GM19099 (cell line): ENCODE data around the gene KCNMA1.

Experiments used
- POLR2A ChIP-seq: IDR thresholded peaks from 3 replicates; pipeline ENCODE4 v1.6.1; 2011; ENCODE audit warnings: low read depth; ENCODE audit not compliant: insufficient read length; ENCODE audit errors: extremely low read depth

The KCNMA1 gene

DNA sequence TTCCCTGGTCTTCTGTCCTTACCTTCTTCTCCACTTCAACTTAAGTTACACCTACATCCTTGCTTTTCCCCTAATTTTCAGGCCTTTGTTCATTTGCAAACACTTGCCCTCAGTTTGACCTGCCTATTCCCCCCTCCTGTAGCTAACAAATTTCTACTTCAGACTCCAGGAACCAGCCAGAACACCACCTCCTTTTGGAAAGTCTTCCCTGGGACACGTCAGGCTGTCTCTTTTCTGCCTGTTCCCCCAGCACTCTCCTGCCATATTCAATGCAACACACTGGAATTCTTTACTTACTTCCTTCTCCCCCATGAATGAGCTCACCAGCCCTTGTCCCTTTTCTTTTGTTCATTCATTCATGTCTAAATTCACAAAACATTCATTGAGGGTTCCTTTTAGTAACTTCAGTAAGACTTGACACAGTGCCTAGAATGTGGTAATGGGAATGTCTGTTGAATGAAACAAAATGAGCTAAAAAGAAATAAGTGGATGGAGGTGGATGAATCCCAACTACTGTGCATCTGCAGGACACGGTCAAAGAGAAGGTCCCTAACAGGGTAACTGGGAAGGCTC lies 478.0 kb downstream of the KCNMA1 start:
- TF ChIP-seq POLR2A = no peak

DNA sequence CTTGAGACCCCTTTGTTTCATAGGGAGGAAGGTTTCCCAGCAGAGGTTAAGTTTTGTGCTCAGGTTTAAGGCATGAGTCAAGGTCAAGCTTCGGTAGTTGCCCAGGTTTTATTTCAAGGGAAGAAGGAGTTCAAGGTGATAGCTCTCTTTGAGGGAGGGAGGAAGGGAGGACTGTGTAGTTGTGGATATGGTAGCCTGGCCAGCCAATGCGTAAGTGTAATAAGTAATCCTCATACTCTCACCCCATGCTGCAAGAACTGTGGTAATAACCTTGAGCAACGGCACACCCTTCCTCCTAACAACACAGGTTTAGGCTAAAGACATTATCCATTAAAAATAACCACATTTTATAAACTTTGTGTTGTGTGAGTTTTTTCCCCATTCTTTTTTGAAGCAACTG lies 478.9 kb downstream of the KCNMA1 start:
- no peak for TF ChIP-seq POLR2A

DNA sequence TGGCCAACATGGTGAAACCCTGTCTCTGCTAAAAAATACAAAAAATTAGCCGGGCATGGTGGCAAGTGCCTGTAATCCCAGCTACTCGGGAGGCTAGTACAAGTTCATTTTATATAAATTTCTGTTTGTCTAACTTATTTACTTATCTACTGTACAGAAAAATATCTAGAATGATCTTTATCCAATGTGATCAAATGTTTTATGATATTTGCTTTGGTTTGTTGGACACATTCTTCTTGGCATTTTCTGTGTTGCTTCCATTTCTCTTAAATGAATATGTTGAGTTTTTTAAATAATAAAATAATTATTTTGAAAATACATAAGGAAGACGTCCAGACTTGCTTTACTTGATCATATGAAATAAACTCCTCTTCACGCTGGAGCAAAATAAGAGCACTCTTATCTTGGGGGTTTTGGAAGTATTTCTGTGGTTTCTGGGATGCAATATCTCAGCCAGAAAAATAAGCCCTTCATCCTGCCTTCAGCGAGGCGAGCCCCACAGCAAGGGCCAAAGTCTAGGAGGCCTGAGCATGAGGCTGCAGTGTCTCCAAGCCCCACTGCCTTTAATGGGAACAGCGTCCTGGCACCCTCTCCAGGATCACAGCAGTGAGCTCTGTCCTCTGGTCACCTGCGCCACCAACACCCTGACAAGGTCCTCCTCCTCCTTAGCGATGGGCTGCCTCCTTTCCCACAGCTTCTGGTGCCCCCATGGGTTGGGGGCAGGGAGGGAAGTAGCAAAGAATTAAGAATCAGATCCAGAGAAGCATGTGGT lies 480.2 kb downstream of the KCNMA1 start:
- TF ChIP-seq POLR2A = no peak

DNA sequence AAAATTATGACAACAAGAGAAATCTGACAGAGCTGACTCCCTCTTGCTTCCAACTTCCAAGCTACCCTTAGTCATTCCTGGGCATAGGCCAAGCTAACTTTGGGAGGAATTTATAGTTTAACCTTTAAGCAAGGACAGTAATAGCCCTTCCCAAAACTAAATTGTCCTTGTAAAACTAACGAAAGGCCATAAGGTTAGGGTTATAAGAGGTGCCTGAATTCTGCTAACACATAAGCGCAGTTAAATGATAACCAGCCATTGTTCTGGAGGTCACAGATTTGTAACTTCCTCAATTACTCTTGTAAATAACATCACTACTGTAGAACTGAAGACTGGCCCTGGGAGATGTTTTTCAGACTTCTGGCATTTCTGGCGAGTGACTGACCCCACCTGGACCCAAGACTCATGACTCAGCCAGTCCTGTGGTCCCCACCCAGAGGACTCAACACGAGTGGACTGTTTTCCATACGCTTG lies 481.2 kb downstream of the KCNMA1 start:
- TF ChIP-seq POLR2A = no peak

DNA sequence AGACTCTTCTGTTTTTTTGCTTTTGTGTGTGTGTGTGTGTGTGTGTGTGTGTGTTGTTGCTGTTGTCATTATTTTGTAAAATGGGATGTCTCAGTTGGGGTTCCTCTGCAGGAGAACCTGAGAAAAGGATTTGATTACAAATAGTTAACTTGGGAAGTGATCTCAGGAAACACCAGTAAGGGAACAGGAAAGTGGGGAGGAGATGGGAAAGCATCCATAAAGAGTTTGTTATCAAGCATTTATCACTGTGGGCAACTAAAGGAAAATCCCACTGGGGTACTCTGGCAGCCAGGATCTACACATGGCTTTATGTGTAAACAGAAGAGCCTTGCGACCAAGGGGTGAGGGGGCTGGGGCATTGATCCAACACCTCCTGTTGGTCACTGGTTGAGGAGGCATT lies 485.4 kb downstream of the KCNMA1 start:
- TF ChIP-seq POLR2A = no peak

DNA sequence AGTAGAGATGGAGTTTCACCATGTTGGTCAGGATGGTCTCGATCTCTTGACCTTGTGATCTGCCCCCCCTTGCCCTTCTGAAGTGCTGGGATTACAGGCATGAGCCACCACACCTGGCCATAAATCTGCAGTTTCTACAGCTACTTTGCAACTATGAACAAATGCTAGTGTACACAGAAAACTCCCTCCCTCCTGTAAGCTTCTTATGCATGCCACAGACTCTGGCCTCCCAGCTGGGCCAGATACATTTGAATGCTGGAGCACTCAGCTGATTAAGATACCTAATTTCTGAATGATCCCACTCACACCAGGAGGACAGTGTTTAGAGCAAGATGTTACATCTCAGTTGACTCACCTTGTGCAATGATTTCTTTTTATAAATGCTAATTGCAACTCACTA lies 486.2 kb downstream of the KCNMA1 start:
- TF ChIP-seq POLR2A = no peak

DNA sequence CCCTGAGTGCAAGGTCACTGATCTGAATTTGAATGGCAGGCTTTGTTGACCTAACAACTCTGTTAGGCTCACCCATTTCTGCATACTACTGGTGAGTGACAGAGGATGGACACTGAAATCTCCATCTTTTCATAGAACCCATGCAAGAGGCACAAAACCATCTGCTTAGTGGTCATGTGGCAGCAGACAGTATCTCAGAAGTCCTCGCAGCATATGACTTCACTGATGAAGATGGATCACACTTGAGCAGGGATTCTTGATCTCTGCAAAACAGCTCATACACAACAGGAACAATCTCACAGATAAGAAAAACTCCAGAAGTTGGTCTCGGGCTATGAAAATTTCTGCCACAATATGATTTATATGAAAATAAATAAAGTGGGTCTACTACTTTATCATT lies 487.9 kb downstream of the KCNMA1 start:
- TF ChIP-seq POLR2A = no peak

DNA sequence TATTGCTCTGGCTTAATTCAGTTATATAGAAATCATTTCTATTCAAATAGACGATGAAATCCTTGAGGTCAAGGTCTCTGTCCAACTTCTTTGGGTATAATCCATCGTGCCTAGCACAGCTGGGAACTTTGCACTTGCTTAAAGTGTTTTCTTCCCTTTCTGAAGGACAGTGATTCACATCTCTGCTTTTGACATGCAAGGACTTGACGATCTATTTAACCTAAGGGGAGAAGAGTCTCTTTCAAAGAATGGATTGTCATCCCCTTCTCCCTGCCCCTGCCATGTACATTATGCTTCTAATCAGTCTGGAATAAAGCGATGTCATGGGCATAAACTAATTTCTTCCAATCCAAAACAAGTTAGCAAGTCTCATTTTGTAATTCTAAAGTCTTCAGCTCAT lies 488.6 kb downstream of the KCNMA1 start:
- no peak for TF ChIP-seq POLR2A

DNA sequence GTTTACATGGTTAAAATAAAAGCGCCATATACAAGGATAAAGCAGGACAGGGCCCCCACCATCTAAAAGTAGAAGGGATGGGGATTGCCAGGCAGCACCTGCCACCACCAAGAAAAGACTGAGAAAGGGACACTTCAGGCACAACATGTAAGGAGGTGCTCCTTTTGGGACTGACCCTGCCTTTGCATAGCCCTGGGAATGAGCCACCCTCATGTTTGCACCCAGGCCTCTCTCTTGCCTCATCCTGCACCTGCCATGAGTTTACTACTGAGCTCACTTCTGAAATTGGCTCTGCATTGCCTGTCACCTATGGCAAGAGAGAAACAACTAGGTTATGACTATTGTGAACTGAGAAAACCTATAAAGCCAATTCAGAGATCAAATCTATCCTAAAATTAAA lies 489.7 kb downstream of the KCNMA1 start:
- TF ChIP-seq POLR2A = no peak

DNA sequence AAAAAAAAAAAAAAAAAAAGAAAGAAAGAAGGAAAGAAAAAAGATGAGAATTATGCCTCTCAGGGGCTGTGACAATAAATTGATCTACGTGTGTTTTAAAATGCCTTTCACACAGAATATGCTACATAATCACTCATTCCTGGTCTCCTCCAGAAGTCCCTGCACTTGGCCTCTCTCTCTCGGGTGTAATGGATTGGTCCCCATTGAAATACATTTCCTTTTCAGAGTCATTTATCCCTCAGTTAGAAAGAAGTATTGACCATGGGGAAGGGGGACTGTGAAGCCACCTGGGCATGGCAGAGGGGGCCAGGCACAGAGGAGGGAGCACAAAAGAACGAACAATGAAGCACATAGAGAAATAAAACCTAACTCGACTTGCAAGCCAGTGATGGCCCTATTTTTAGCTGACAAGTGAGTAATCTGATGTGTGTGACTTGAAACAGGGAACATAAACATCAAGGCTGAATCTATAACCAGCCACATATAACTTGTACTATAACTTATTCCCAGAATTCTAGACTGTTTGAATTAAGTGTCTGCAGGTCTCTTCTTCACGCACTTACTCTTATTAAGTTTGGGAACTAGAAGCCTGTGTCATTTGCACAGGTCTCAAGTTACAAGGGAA lies 490.8 kb downstream of the KCNMA1 start:
- TF ChIP-seq POLR2A = no peak

DNA sequence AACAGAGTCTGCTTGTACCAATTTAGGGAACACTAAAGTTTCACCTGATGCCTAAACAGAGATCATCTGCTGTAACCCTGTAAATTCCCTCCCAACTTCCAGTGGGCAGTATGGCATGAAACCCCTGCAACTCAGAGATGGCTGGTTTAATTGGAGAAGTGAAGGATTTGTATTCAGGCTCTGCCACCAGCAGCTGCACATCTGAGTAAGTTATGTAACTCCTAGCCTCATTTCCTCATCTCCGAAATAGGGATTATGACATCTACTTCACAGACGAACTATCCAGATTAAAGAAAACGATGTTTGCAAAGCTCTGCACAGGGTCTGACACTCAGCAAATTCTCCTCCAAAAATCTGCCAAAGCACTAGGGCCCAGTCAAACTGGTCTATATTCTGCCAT lies 493.0 kb downstream of the KCNMA1 start:
- no peak for TF ChIP-seq POLR2A

DNA sequence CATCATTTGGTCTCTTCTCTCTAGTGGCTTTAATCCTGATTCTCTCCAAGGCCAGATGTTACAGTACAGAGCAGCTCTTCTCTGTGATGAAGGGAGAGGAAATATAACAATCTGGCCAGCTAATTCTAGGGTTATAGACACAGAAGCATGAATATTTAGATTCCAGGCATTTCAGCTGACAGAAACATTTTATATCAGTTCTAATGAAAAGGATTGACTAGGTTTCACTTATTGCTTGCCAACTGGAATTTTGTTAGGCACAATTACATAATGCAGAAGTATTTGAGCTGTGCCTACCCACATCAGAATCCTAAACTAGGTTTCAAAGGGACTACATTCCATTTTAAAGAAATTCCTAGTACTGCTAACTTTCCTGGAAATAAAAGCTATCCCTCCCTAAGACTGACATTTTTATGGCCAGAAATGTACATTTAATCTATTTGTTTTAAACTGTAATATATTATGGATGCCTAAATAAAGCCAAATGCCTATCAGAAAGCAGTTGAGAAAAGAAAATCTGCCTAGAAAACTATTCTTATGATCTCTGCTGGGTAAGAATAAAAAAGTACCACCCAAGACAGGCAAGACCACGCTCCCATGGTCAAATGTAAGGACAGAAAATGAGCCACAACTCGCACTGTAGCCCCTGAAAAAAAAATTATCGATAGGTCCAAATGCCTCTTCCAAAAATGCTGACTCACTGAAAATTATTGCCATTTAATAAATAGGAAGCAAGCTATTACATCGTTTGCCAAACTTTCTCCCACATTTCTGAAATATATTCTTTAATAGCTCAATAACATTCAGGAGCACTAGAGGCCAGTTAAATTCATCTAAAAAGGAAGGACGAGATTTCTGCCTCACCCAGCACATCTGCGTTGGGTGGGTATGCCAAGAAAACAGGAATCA lies 498.1 kb downstream of the KCNMA1 start:
- TF ChIP-seq POLR2A = no peak

DNA sequence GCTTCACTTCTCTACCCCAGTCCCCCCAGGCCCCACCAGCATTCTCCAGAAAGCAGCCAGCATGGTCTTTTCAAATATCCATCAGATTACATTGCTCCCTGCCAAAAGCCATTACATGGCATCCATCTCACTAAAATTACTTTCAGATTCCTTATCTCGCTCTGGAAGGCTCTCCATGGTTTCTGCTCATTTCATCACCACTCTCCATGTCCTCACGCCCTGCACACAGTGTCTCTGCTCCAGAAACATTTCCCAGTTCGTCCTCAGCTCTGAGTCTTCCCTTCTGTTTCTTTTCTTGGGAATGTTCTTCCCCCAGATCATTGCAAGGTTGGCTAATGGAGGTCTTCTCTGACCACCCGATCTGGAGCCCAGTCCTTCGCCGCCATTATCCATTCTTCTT lies 499.1 kb downstream of the KCNMA1 start:
- no peak for TF ChIP-seq POLR2A

DNA sequence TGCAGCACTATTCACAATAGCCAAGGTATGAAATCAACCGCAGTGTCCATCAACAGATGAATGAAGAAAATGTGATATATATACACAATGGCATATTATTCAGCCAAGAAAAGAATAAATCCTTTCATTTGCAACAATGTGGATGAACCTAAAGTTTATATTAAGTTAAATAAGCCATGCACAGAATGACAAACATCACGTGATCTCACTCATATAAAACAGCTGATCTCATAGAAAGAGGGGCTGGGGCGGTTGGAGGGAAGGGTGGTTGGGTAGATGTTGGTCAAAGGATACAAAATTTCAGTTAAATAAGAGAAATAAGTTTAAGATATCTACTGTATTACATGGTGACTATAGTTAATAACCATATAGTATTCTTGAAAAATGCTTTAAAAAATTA lies 502.1 kb downstream of the KCNMA1 start:
- no peak for TF ChIP-seq POLR2A

DNA sequence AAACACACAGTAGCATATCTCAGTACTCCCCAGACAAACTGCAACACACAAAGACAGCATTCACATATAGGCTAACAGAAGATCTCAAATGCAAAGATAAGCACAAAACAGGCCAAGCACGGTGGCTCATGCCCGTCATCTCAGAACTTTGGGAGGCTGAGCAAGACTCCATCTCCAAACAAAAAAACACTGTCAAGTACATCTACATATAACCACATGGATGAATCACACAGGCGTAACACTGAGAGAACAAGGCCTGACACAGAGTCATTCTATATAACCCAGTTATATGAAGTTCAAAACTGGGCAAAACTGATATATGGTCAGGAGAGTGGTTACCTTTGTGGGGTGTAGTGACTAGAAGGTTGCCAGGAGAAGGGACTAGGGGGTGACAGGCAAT lies 506.4 kb downstream of the KCNMA1 start:
- no peak for TF ChIP-seq POLR2A
